Measurements from ENCODE around the gene CLEC18C. TPM values are rescaled to one million over a fixed set of nuclear protein-coding genes. Genes with fewer than 3 reads are reported as not detected.
"Not testable (repeated sequence)": the region's sequence is repeated elsewhere in the genome, so short reads cannot be mapped to it uniquely, and the experiment has no call there.

Gene CLEC18C
- total and polyA plus RNA-seq, 12 donors, result 0.09 to 0.37 (median 0.20) TPM; not detected in 5

- H3K4me3 ChIP-seq; intact Hi-C loops (cut with DNase I); H3K27me3 ChIP-seq; H3K4me1 ChIP-seq; DNase-seq; ATAC-seq; H3K27ac ChIP-seq; H3K9me3 ChIP-seq: not testable (repeated sequence)
- H3K36me3 ChIP-seq, result peaks cover 23 to 88% (median 48%) of the 10 kb centered on the region in 9 donors
- WGBS, 2 donors, result 97 to 98% methylated on average over 8 of the region's 8 CpGs
These were observed 24.3 kb upstream of the CLEC18C start for GRCh38 chr16:70149296-70149695.

GRCh38 chr16:70151391-70151790, 22.2 kb upstream of the CLEC18C start:
- ATAC-seq (no peak), DNase-seq (no peak)
- Histone ChIP-seq H3K27ac (no peak overlapping the region), H3K9me3 (no peaks in the 10 kb centered on the region), H3K4me1 (no peaks in the 10 kb centered on the region), H3K27me3 (no peaks in the 10 kb centered on the region), H3K36me3 (peaks cover 19 to 92% (median 57%) of the 10 kb centered on the region in 9 donors), H3K4me3 (no peak overlapping the region)
- intact Hi-C loops (cut with DNase I), result loop anchor here in 2 of 10 donors (10.0 kb wide), 2 partner anchors 103 to 113 kb away; partner anchors contain the start of gene EXOSC6 (in 1 of the 2)
- WGBS, 2 donors, result 86 to 90% methylated on average over 2 of the region's 2 CpGs
- TF ChIP-seq CTCF (IDR thresholded peaks at IDR 0.05), result no peak

- intact Hi-C loops (cut with DNase I), result loop anchor here in 2 of 10 donors (10.0 kb wide), 2 partner anchors 103 to 113 kb away; partner anchors contain the start of gene EXOSC6 (in 1 of the 2)
- DNase-seq, result no peak
- Histone ChIP-seq H3K4me1 (no peaks in the 10 kb centered on the region), H3K9me3 (no peaks in the 10 kb centered on the region), H3K27ac (no peak overlapping the region), H3K27me3 (no peaks in the 10 kb centered on the region), H3K4me3 (no peak overlapping the region), H3K36me3 (peaks cover 23 to 98% (median 64%) of the 10 kb centered on the region in 9 donors)
- no peak for TF ChIP-seq CTCF (IDR thresholded peaks at IDR 0.05)
- ATAC-seq, result no peak
- WGBS, 2 donors, result 83 to 94% methylated on average over 17 of the region's 17 CpGs
These were observed 21.6 kb upstream of the CLEC18C start for GRCh38 chr16:70151941-70152509.

GRCh38 chr16:70152578-70153302, 20.8 kb upstream of the CLEC18C start:
- H3K27ac ChIP-seq, result no peak overlapping the region
- TF ChIP-seq CTCF (IDR thresholded peaks at IDR 0.05), result no peak
- H3K36me3 ChIP-seq, result peaks cover 23 to 100% (median 69%) of the 10 kb centered on the region in 9 donors
- WGBS, 2 donors, result 96 to 98% methylated on average over 13 of the region's 13 CpGs
- H3K27me3 ChIP-seq, result no peaks in the 10 kb centered on the region
- ATAC-seq (no peak), DNase-seq (no peak)
- H3K4me1 ChIP-seq, result no peaks in the 10 kb centered on the region
- intact Hi-C loops (cut with DNase I), result loop anchor here in 2 of 10 donors (10.0 kb wide), 2 partner anchors 102 to 112 kb away; partner anchors contain the start of gene EXOSC6 (in 1 of the 2)
- no peaks in the 10 kb centered on the region for H3K9me3 ChIP-seq
- H3K4me3 ChIP-seq, result no peak overlapping the region

- H3K9me3 ChIP-seq, H3K4me3 ChIP-seq, ATAC-seq, H3K27me3 ChIP-seq, H3K4me1 ChIP-seq, DNase-seq, H3K27ac ChIP-seq: not testable (repeated sequence)
- intact Hi-C loops (cut with DNase I), result loop anchor here in 2 of 10 donors (10.0 kb wide), 2 partner anchors 100 to 110 kb away; partner anchors contain the start of gene EXOSC6 (in 1 of the 2)
- peaks cover 23 to 100% (median 86%) of the 10 kb centered on the region in 9 donors for H3K36me3 ChIP-seq
- WGBS, 2 donors, result 91 to 96% methylated on average over 10 of the region's 10 CpGs
These were observed 18.9 kb upstream of the CLEC18C start for GRCh38 chr16:70154736-70155135.
